GM21360 (cell line): Measurements from ENCODE around the gene INO80B.
A peak's percentile ranks its signal among the peaks of the same experiment; 100 is the strongest.
"Not testable (repeated sequence)": the region's sequence is repeated elsewhere in the genome, so short reads cannot be mapped to it uniquely, and the experiment has no call there.

Experiments
- ATAC-seq: cut with Tn5 transposase; IDR thresholded peaks from one replicate; pipeline ENCODE4 v1.9.1; 2021; ENCODE audit warnings: mild to moderate bottlenecking, moderate library complexity; ENCODE audit not compliant: unreplicated experiment

INO80B gene

DNA sequence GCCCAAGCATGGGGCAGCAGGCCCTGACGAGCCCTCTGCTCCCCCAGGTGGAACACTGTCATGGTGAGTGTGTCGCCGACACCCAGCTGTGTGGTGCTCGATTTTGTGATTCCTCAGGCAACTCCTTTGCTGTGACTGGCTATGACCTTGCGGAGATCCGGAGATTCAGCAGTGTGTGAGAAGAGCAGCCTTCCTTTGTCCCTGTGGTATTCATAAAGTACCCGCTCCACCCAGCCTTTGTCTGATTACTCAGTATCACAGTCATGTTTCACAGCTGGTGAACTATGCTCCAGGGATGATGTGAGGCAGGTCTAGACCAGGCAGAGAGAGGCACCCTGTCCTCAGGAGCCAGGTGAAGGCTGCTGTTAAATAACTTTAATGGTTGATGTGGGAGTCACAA is 29.4 kb upstream of the INO80B start:
- ATAC-seq = no peak

DNA sequence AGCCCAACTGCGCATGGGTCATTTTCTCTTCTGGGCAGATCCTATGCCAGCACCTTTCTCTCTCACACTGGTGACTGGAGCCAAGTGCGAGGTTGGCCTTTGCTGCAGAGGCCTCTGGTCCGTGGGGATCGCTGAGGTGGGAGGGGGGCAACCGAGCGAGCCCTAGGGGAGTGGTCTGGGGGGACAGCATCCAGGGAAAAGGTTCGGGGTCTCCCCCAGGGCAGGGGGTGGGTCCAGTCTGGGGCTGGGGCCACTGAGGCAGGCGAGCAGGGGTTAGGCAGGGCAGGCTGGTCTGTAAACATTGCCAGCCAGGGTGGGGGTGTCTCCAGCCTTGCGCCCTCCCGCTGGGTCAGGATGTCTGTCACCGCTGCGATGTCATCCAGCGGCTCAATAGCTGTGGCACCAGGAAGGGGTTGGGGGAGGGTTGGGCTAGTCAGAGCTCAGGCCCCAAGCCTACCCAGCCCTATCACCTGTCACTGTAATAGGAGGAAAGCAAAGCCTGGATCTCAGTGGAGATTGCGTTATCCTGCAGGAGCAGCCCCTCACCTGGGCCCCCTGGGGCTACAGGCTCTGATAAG is 28.6 kb upstream of the INO80B start:
- no peak for ATAC-seq

DNA sequence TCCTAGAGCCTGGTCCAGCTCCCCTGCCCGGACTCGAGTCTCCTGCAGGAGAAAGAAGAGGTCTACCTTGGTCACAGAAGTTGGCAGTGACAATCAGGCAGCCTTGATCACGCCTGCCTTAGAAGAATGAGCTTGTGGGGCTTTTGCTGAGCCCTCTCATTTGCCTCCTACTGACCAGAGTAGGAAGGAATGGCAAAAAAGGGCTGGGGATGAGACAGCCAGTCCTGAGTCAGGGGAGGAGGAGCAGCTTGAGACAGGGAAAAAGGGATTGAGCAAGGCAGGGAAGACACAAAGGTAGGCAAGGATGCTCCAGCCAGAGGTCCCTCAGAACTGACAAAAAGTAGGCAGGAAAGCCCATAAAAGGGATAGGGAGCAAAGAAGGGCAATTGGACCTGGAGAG is 27.3 kb upstream of the INO80B start:
- ATAC-seq = no peak

DNA sequence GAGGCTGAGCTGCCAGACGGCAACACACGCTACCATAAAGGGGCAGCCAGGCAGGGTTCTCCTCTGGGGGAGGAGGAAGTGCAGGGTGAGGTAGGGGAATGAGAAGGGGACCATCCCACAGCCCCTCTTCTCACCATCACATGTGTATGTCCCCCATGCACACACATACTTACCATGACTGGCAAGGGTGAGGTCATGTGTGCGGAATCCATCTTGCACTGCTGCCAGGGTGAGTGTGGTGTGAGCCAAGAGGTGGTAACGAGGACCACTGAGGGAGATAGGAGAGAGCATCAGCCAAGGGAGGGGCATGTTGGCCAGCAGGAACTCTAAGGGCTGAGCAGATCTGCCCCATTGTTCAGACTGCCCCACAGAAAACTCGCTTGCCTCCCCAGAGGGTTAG is 26.2 kb upstream of the INO80B start:
- no peak for ATAC-seq

DNA sequence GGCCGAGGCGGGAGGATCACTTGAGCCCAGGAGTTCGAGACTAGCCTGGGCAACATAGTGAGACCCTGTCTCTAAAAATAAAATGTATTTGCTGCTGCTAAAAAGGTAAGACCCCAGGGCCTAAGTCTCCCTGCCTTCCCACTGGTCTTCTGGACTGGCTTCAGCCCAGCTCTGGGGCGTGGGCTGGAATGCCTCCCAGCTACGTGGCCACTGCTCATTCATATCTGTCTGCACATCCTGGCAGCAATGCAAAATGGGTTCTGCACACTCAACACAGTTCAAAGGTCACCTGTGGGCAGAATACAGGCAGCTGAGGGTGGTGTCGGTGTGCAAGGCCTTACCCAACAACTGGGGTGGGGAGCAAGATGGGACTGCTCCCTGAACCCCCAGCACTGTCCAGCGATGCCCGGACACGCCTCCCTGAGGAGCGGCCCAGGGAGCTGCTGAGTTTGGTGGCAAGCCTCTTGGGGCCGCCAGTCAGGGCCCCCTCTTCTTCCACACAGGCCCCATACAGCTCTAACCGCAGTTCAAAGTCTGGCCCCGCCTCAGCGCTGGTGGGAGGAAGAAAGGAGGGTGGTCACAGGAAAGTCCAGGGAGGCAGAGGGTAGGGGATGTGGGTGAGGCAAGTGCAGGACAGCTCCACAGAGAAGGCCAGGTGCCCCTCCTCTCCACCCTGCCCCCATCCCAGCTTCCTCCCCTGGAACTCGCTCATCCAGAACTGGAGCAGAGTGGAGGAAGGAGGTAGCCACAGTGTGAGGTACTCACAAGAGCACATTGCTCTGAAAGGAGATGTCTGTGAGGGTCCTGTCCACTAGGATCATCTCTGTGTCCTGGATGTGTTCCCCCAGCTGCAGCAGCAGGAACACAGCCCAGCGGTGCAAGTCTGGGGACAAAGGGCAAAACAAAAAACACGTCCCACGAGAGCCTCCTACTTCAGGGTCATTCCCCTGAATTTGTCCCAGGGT is 25.1 kb upstream of the INO80B start:
- no peak for ATAC-seq

DNA sequence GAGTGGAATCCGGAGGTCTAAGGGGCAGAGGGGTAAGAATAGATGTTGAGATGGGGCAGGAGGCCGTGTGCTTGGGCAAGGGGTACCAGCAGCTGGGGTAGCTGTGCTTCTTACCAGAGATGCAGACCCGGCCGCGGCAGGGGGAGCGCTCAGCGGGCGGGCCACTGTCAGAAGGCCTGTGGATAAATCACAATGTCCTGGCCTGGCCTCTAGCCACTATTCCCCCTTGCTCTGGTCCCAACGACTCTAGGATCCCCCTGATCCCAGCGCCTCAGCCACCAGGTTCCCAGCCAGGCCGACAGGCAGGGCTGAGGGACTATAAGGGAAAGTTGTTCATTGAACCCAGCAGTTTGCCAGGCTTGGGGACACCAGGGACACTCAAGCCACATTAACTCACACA is 24.4 kb upstream of the INO80B start:
- ATAC-seq = no peak

DNA sequence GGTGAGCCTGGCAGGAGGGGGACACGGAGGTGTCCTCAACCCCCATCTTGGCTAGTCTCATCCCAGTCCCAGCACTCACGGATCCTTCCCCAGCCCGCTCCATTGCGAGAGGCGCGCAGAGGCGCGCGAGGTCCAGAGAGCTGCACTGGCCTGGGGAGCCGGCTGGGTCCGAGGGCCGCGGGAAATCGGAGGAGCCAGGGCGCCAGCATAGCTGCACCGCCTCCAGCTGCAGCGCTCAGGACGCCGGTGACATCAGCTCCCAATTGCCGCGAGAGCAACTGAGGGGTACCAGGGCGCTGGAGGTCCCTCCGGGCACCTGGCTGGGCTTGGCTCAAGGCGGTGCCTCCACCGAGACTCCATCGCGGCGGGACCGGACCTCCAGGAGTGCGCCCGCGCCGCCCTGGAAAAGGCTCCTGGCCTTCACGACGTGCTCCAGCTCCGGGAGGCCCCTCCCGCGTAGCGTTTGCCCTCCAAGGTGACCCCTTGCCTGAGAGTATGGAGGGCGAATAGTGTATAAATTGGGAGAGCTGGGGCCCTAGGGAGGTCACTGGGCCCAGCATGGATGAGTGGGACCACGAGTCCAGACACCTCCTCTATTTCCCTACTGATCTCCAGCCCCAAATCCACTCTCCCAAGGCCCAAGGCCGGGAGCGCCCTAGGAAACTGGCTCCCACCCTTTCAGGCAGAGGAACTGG is 18.6 kb upstream of the INO80B start:
- no peak for ATAC-seq

DNA sequence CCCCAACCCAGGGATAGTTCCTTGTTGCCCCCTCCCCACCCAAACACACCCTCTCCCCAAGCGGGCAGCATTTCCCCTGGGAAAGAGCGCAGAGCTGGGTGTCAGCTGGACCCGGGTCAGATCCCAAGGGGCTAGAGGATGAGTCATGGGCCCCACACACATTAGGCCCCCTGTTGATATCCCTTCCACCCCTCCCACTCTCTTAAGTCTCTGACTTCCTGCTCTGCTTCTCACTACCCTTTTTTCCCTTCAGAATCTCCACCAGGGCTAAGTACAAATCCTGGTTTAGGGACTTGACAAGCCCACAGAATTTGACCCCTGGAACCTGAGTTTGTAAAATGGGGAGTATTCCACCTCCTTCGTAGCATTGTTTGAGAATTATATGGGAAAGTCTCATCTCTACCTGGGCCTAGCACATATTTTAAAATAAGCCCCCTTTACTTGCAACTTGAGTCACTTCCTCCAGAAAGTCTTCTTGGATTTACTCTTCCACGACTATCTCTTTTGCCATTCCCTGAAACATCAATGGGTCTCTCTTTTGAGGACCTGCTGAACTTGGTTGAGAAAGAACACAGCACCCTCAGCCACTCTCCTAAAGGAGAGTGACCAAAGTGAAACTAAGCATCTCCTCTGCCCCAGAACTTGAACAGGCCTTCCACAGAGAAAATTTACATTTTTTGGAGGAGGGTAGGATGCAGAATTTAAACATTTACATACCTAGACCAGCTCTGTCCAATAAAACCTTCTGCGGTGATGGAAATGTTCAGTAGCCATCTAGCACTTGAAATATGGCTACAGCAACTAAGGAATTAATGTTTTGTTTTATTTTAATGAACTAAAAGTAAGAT is 17.8 kb upstream of the INO80B start:
- ATAC-seq = no peak

DNA sequence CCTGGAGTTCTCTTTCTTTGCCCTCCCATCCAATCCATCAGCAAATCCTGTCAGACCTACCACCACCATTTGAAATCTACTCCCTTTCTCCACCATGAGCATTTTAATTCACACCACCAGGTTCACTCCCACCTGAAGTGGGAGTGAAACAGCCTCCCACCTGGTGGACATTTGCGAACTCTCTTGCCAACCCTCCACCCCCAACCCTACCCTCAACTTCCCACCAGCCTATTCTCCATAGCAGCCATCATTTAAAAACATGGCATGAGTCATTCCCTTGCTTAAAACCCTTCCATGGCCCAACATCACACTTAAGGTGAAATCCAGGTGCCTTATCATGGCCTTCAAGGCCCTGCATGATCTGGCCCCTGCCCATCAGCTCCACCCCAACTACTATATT is 16.6 kb upstream of the INO80B start:
- no peak for ATAC-seq

DNA sequence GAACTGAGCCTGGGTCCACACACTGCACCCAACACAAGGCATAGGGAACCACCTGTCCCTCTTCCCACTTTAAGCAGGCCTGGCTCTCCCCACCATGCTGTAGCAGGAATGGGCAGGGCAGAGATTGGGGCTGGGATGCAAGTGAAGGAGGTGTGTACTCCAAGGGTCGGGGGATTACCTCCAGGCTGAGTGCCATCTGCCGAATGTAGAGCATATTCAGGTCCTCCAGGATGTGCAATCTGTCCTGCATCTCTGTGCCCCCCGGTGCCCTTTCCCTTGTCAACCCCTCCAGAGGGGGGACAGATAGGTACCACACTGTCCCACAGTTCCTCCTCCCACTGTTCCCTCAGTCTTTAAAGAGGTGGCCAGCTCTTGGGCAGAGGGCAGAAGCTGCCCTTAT is 15.5 kb upstream of the INO80B start:
- no peak for ATAC-seq

DNA sequence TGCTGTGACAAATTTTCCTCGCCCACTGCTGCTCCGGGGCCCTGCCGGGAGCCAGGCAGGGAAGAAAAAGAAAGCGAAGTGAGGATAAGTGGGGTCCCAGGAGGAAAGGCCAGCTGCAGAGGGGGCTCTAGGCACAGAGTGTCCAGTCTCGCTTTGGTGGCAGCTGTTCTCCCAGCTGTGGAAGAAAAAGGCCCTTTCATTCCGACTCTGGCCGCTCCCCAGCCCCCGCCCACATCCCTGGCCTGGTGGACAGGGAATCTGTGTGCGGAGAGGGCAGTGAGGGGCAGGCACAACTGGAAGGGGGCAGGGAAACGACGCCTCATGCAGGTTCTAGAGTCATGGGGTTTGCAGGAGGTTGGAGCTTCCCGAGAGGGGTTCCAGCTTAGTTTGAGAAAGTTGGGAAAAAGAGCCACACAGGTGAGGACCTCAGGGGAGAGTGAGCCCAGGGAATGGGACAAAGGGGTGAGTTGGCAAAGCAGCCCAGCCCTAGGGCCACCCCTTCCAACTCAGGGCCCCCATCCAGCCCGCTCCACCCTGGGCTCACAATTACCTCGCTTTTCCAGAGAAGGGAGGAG is 15.0 kb upstream of the INO80B start:
- ATAC-seq = no peak

DNA sequence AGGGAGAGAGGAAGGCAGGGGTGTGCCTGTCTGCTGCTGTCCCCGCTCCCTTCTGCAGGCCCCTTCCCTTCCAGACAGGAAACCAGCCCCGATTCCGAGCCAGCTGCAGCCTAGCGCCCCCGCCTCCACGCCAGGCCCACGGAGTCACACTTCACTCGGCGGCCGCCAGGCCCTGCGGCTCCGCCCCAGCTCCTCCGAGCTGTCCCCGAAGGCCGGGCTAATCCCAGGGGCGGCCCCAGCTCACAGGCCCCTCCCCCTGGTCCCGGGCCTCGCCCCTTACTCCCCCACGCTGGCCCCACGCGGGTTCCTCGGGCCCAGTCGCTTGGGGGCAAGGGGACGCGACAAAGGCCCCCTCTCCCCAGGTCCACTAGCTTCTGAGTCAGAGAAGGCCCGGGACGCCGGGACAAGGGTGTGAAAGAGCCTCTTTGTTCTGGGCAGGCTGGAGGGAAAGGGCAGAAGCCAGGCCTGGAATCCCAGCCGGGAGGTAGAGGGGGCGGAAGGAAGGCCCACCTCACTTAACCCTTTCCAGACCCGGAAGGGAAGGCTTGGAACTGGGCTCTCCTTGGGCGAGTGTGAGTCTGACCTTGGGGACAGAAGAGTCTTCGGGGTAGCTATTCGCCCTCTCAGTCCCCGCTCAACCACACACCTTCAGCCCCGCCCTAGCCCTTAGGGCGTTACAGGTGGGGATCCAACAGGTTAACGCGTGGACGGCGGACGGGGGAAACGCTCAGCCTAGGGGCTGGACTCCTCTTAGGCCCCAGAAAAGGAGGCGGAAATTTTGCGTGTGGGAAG is 14.3 kb upstream of the INO80B start:
- peak; percentile 80 for ATAC-seq

DNA sequence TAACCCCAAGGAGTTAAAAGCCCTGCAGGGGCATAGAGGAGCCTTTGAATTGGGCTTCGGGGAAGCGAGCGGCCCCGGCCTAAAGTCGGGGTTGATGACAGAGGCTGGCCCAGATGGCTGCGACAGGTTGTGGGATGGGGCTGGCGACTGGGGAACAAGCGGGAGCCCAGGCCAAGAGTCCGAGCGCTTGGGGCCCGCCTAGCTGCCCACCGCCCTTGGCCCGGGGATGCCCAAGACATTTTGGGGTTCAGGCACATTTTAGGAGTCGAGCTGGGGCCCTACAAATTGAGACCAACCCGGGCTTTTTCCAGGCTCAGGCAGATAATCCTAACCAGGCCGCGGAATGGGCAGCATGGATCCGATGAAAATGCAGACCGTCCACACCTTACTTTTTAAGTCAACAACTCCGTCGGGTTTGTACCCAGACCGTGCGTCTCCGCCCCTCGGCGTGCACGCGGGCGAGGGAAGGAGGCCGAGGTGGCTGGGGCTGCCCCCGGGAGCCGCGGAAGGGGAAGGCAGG is 13.7 kb upstream of the INO80B start:
- no peak for ATAC-seq

DNA sequence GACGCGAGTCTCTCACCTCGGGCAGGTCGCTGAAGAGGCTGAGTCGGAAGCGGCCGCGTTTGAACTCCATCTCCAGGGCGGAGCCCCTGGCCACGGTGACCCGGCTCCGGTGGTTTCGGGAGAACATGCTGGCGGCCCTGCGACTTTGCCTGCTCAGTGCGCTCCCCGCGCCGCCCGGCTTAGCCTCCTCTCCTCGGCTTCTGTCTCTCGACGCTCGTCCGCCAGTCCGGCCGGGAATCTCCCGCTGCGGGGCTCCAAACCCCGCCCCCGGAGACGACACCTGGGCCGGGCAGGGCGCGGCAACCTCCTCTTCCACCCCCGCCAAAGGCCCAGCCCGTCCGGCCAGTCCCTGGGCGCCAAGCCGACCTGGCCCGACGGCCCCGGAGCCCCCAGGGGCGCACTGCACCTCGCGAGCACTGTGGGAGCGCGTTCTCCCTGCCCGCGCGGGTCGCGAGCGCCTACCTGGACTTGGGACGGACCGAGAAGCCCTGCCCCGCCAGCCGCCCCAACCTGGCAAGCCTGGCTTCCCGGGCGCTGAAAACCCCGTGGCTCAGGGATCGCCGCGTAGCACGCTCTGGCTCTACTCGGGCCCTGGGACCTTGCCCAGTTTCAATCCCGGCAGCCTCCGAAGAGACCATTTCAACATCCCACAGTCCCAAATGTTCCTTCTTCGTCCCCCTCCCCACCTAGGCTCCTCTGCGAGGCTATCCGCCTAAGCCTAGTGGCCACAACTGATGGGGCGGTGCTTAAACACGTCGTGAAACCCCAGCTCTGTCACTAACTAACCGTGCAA is 13.0 kb upstream of the INO80B start, which contains the start of gene RTKN:
Gene RTKN, minus strand, starts transcription at position 248 of the 793 bp plus-strand sequence. Its CDS starts 121 bp downstream, at position 127.
- ATAC-seq = no peak

DNA sequence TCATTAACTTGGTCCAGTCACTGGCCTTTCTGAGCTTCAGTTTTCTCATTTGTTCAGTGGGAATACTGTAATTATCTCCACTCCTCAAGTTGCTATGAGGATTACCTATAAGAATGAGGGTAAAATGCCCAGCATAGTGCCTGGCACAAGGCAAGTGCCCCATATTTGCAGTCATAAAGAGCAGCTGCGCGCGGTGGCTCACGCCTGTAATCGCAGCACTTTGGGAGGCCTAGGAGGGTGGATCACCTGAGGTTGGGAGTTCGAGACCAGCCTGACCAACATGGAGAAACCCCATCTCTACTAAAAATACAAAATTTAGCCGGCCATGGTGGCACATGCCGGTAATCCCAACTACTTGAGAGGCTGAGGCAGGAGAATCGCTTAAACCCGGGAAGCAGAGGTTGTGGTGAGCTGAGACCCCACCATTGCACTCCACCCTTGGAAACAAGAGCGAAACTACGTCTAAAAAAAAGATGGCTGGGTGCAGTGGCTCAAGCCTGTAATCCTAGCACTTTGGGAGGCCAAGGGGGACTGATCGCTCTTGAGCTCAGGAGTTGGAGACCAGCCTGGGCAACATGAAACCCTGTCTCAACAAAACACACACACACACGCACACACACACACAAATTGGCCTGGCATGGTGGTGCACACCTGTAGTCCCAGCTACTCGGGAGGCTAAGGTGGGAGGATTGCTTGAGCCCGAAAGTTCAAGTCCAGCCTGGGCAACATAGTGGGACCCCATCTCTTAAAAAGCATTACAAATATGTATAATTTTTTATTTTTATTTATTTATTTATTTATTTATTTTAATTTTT is 12.2 kb upstream of the INO80B start:
- not testable (repeated sequence) for ATAC-seq

DNA sequence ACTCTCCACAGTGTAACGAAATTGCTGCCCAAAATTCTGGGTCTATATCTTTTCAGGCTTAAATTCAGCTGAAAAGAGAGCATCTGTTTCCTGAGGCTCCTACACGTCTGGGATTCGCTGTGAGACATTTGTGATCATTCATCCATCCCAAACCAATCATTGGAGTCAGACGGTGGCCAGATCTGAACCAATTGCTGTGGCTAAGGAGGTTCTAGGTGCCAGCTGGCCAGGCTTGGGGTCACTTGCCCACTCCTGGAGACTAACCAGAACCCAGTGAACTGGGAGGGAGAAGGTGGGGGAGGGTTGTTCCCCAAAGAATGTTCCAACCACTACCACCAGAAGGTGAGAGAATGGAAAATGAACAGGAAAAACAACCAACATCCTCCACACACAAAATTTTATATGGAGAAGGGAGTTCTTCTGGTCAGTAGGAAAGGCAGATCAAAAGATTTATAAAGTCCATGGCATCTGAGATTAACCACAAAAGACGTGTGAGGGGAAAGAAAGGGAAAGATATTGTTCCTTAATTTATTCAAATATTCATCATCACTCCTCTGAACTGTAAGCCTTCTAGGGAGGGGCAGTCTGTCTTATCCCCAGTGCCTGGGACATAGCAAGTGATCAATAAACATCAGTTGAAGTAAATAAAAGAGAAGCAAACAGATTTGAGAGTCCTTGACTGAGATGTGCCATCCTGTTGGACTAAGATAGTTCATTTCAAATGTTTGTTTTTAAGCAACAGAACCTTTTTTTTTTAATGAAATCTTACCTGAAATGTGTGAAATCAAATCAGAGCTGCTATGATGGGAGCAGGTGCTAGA is 10.2 kb upstream of the INO80B start:
- no peak for ATAC-seq
